Measurements from ENCODE around the gene ZCWPW2. TPM values are rescaled to one million over a fixed set of nuclear protein-coding genes. Genes with fewer than 3 reads are reported as not detected.

ZCWPW2 gene
- total RNA-seq, 1 donor from 2014 or later, result 0.81 TPM

- TF ChIP-seq, protein P1, sequence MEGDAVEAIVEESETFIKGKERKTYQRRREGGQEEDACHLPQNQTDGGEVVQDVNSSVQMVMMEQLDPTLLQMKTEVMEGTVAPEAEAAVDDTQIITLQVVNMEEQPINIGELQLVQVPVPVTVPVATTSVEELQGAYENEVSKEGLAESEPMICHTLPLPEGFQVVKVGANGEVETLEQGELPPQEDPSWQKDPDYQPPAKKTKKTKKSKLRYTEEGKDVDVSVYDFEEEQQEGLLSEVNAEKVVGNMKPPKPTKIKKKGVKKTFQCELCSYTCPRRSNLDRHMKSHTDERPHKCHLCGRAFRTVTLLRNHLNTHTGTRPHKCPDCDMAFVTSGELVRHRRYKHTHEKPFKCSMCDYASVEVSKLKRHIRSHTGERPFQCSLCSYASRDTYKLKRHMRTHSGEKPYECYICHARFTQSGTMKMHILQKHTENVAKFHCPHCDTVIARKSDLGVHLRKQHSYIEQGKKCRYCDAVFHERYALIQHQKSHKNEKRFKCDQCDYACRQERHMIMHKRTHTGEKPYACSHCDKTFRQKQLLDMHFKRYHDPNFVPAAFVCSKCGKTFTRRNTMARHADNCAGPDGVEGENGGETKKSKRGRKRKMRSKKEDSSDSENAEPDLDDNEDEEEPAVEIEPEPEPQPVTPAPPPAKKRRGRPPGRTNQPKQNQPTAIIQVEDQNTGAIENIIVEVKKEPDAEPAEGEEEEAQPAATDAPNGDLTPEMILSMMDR (IDR thresholded peaks at IDR 0.05; ENCODE audit: unreplicated experiment), result no peak
Measured at GRCh38 chr3:28485164-28485563, 136.6 kb downstream of the ZCWPW2 start.

GRCh38 chr3:28495301-28495700 lies 146.8 kb downstream of the ZCWPW2 start:
- Mint-ChIP-seq H3K4me3 (ENCODE audit: low read depth) (no peak overlapping the region), H3K27me3 (no peaks in the 10 kb centered on the region), H3K27ac (no peak overlapping the region), H3K4me1 (ENCODE audit: low read depth) (no peaks in the 10 kb centered on the region), H3K9me3 (ENCODE audit: low read depth) (no peaks in the 10 kb centered on the region), H3K36me3 (ENCODE audit: insufficient read depth) (no peaks in the 10 kb centered on the region)
- TF ChIP-seq, protein P1 (IDR thresholded peaks at IDR 0.05; ENCODE audit: unreplicated experiment), result no peak
- no peak for DNase-seq (ENCODE audit: low spot score, unreplicated experiment)

More at GRCh38 chr3:28485164-28485563, 136.6 kb downstream of the ZCWPW2 start:
- H3K4me3 Mint-ChIP-seq (ENCODE audit: low read depth), result no peak overlapping the region
- no peak overlapping the region for H3K27ac Mint-ChIP-seq
- H3K27me3 Mint-ChIP-seq, result no peaks in the 10 kb centered on the region
- H3K4me1 Mint-ChIP-seq (ENCODE audit: low read depth), result peaks cover 2% of the 10 kb centered on the region
- H3K36me3 Mint-ChIP-seq (ENCODE audit: insufficient read depth), result no peaks in the 10 kb centered on the region
- H3K9me3 Mint-ChIP-seq (ENCODE audit: low read depth), result peaks cover 19% of the 10 kb centered on the region
- DNase-seq (ENCODE audit: low spot score, unreplicated experiment), result no peak

DNA sequence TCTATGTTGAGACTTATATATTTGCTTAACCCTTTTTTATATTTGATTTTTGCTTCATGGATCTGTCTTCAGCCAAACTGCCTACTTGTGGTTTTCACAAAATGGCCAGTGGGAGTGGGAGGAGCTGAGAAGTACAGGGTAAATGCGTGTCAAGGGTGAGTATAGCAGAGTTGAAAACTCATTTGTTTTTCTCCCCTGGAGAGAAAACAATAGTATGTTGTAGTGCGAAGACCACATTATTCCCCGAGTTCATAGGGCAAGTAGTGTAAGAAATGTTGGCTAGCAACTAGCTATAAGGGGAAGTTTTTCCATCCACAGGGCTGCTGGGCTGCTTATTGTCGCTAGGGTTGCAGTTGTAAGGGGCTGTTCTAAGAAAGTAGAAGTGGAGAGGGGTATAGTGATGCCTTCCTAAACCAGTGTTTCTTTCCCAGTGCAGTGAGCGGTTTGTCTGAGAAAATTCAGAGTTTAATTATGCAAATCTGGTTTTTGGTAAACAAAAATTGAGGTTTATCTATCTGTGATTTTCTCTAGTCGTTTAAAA lies 153.9 kb downstream of the ZCWPW2 start:
- no peak overlapping the region for H3K27ac Mint-ChIP-seq

DNA sequence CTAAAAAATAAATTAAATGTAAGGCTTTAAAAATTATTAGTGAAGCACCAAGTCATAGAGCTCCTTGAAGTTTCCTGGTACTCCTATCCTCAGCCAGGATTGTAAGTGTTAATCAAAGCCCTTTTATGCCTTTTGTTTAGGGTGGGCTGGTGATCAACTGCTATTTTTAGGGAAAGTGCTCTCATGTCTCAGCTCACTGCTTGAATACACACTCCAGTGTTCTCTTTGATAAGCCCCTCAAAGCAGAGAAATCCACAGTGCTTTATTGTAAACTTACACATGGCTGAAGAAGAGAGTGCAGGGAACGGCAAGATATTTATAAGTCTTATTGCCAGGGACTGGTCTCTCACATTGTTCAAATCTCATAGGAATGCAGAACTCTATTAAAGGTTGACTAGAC lies 156.5 kb downstream of the ZCWPW2 start:
- no peak overlapping the region for H3K27ac Mint-ChIP-seq
- no peak overlapping the region for H3K4me3 Mint-ChIP-seq (ENCODE audit: low read depth)
- no peaks in the 10 kb centered on the region for H3K9me3 Mint-ChIP-seq (ENCODE audit: low read depth)
- no peaks in the 10 kb centered on the region for H3K27me3 Mint-ChIP-seq
- peaks cover 5% of the 10 kb centered on the region for H3K4me1 Mint-ChIP-seq (ENCODE audit: low read depth)
- no peaks in the 10 kb centered on the region for H3K36me3 Mint-ChIP-seq (ENCODE audit: insufficient read depth)
- DNase-seq (ENCODE audit: low spot score, unreplicated experiment), result no peak
- TF ChIP-seq, protein P1 (IDR thresholded peaks at IDR 0.05; ENCODE audit: unreplicated experiment), result no peak

More for the DNA sequence above, 153.9 kb downstream of the ZCWPW2 start:
- no peak for DNase-seq (ENCODE audit: low spot score, unreplicated experiment)
- no peaks in the 10 kb centered on the region for H3K36me3 Mint-ChIP-seq (ENCODE audit: insufficient read depth)
- no peak overlapping the region for H3K4me3 Mint-ChIP-seq (ENCODE audit: low read depth)
- TF ChIP-seq, protein P1 (IDR thresholded peaks at IDR 0.05; ENCODE audit: unreplicated experiment), result no peak
- H3K9me3 Mint-ChIP-seq (ENCODE audit: low read depth), result no peaks in the 10 kb centered on the region
- H3K4me1 Mint-ChIP-seq (ENCODE audit: low read depth), result peaks cover 5% of the 10 kb centered on the region
- H3K27me3 Mint-ChIP-seq, result no peaks in the 10 kb centered on the region

DNA sequence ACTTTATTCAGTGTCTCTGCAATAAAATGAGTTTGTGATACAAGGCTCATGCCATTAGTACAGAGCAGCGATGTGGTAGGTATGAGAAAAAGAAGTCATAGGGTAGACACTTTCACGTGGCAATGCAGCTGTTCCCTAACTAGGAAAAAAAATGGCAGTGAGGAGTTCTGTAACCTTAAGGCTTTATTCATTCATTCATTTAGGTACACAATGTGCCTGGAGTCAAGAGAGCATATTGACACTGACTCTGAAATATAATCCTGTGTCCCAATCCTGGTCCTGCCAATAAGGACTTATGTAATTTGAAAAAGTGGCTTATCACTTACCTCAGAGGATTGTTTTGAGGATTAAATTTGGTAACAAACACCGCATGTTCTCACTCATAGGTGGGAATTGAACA lies 173.1 kb downstream of the ZCWPW2 start:
- TF ChIP-seq, protein P1 (IDR thresholded peaks at IDR 0.05; ENCODE audit: unreplicated experiment), result no peak
- H3K36me3 Mint-ChIP-seq (ENCODE audit: insufficient read depth), result no peaks in the 10 kb centered on the region
- H3K27me3 Mint-ChIP-seq, result no peaks in the 10 kb centered on the region
- DNase-seq (ENCODE audit: low spot score, unreplicated experiment), result no peak
- no peaks in the 10 kb centered on the region for H3K4me1 Mint-ChIP-seq (ENCODE audit: low read depth)
- no peaks in the 10 kb centered on the region for H3K9me3 Mint-ChIP-seq (ENCODE audit: low read depth)
- H3K27ac Mint-ChIP-seq, result no peak overlapping the region
- no peak overlapping the region for H3K4me3 Mint-ChIP-seq (ENCODE audit: low read depth)
